ENCODE data around the gene LDB2.

LDB2 gene

DNA sequence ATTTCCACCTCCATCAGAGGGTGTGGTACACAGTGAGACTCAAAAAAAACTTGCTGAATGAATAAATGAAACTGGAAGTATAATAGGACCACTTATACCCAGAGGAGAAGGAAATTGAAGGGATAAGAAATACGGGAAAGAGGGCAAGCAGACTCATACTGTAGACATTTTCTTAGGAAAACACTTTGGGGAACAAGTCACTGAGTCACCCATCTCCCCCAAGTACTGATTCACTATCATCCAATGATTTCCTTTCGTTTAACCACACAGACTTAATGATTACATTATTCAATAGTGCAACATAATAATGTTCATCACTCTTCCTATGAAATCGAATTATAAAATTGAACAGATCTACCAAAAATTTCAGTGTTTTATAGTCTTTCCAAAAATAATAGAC, 97.1 kb downstream of the LDB2 start:
- no peak for DNase-seq

DNA sequence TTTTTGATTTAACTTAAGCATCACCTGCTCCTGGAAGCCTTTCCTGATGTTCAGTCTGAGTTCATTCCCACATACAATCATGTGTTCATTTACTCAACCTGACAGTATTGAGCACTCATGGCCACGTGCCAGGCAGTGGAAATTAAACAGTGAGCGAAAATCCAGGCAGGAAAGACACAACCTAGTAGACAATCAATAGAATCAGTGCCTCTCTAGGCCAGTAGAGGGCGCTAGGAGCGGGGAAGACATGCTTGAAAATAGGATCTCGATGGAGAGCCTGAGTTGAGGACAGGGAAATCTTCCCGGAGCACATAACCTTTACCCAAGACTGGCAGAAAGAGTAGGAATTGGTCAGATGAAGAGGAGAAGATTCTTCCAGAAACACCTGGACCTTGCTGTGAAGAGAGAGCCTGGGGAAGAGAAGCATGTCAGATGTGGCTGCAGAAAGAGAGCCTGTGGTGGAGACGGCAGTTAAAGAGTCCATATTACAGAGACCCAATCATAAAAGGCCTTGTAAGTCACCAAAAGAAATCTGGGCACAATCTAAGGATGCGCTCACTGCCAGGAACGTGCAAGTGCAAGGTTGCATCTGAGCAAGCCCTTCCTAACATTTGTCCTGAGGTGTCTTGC, 103.5 kb downstream of the LDB2 start:
- DNase-seq: peak; percentile 70

DNA sequence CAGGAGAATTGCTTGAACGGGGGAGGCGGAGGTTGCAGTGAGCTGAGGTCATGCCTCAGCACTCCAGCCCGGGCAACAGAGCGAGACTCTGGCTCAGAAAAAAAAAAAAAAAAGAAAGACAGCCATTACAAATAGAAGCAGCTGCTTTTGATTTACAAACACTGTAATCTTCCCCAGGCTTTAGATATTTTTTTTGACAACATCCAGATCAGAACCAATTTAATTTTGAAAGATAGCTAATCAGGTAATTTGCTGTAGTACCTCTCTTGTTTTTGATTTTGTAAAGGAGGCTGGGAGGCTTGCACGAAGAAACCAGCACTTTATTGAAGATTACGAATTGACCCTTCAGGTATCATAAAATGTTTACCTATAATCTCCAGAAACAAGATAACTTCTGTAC, 107.0 kb downstream of the LDB2 start:
- no peak for DNase-seq

DNA sequence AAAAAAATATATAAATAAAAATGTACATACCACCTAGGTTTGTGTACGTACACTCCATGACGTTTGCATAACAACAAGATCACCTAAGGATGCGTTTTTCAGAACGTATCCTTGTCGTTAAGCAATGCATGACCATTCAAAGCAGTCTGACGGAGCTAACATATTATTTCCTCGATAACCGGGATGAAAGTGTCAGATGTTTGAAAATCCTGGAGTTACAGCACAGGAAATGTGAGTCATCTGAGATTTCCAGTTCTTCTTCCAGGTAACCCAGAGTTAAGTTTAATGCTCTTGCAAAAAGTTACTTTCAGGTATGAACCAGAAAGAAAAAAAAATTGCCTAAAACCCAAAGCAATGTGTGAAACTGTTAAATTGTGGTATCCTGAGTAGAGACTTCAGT, 107.9 kb downstream of the LDB2 start:
- DNase-seq: no peak

DNA sequence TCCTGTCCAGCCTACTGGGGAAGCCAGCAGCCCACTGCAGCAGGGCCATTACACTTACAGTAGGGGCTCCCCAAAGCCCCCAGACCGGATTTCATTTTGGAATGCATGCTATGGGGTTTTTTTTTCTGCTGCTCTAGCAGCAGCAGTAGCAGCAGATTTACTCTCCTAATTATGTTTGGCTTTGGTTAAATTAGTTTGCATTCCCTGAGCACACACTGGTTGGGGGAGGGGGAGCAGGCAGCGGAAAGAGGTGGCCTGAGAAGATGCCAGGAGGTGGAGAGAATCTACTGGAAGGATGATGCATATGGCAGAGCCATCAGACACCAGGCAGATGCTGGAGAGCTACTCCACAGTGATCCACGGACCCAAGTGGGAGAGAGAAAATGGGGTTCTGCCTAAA, 109.6 kb downstream of the LDB2 start:
- DNase-seq: no peak

DNA sequence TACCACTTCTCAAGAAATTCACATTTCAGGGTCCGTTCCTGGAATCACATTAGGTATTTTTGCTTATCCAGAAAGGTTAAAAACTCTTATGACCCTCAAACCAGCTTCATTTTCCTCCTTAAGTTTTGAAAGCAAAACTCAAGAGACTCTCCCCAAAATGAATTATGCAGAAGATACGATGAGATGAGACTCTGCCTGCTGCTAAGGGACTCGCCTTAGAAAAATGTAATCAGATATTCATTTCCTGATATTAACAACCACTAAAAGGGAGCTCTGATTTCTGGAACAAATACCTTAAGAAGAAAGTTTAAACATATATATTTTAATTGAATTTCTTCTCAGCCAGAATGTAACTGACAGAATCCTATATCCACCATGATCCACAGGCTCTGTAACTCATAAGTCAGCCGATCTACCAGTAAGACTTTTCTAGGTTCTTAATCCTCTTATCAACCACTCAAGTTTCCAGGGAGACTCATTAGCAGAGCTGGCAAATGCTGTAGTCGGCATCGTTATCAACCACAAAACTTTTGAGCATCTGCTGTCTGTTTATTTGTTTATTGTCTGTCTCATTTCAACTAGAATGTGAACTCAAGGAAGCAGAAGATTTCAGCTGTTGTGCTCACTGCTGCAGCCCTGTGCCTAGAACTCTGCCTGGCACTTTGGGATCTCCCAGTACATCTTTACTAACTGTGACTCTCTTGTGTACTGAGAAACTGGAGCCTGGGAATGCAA, 112.5 kb downstream of the LDB2 start:
- peak; percentile 26 for DNase-seq

DNA sequence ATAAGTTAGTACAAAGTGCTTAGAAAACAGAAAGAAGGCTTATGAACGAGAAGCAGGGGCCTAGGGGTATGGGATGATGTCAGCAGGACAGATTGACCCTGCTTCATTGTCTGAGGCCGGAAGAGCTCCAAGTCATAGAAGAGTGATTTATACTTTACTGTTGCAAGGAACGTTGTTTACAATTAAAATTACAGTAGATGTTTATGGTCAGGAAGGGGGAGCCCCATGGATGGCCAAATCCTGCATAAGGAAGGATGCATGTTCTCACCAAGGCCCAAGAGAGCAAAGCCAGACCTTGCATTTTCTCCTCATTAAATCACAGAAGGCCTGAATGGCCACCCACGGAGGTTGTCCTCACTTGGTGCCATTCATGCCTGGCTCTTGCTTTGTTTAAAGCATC, 115.3 kb downstream of the LDB2 start:
- no peak for DNase-seq

DNA sequence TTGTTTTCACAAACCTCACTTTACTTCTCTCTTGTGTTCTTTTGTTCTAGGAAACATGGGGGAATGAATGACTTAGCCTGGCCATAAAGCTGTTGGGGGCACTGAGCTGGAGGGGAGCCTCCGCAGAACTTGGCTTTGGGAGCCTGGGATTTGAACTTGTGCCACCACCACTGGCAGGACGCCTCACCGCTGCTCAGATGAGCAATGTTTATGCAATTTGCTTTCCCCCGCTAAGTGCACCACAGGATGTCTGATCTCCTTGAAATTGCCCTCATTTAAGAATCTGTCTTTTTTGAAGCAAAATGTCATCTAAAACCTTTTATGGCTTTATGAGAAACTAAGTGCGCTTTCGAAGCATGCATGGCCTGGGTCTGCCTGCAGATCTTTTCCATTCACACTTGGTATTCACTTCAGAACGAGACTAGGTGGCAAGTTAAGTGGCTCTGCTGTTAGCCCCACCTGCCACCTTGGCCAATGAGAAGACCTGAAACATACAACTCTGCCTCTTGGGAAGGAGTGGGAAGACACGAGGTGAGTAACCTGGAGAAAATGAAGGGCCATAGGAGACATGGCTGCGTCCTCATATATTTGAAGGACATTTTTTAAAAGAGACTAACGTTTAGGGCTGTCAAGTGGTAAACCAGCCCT, 119.3 kb downstream of the LDB2 start:
- peak; percentile 73 for DNase-seq

DNA sequence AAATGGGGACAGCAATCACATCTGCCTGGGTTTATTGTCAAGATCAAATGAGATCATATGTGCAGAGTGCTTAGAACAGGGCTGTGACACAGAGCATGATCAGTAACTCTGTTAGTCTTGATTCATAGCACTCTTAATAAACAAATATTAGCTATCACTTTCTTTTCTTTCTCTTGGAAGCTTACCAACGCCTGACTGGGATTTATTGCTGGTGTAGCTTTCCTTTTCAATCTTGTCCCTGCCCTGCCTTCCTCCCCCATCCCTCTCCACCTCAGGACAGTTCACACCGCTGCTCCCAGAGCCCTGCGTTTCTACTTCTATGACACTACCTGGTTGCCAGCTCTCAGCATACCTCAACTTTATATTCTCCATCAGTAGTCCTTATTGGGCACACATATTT, 120.7 kb downstream of the LDB2 start:
- no peak for DNase-seq

DNA sequence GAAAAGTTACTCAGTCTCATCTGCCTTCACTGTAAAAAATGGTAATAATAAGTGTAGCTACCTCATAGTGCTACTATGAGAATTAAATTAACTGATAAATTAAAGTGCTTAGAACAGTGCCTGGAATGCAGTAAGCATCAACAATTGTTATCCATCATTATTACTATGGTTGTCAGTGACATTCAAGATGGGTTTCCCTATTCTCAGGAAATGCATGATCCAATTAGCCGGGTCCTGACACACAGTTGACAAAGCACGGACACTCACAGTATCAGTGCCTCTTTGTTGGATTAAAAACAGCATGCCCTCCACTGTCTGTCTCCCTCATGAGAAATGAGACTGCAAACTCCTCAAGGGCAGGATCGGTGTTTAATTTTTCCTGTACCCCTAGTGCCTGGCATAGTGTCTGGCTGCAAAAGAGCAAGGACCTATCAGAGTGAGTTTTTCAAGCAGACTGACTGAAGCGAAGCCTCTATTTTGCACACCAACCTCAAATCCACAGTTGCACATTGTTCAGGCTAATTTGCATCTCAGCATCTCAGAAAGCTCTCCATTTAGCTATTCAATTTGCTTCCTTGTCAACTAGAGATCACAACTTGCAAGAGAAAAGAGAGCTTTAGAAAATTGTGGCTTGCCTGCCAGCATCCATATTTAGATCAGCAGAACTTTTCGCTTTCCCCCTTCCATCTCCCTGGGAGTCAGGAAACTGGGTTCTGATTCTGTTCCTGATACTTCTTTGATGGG, 122.9 kb downstream of the LDB2 start:
- no peak for DNase-seq

DNA sequence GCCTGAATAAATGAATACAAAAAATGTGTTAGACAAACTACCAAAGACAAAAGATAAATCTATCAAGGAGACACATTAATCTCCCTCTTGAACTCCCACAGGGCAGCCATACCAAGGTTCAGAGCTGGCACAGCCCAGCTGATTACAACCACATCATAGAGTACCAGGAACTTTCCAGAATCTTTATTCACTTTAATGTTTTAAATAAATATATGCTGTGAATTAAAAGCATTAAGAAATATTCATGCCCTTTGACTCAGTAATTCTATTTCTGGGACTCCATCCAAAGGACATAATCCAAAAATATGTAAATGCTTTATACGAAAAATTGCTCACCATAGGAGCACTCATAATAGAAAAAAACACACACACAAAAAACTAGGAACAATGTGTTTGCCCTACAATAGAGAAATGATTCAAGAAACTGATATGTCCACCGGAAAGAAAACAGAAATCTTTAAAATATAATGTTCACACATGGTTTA, 126.0 kb downstream of the LDB2 start:
- peak; percentile 92 for DNase-seq

DNA sequence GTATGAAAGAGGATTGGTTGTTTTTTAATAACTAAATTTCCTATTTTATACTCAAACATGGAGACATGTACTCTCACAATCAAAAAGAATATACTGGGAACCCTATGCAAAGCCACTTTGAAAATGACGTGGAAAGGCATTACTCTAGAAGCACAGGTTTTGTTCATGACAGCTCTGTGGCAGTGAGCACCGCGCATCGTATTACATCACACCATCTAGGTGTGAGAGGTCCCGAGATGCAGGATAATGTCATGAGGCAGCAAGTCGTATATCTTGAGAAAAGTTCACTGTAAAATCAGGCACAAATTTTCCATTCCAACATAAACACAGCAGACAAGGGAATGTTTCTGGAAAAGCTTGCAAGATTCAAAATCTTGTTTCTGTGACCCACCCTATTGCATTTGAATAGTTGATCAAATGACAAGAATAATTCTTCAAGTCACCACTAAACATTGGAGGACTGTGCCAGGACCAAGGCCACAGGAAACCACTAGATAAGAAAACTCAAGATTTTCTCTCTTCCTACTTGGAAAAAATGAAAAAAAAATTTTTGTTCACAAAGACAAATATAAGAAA, 127.6 kb downstream of the LDB2 start:
- no peak for DNase-seq

DNA sequence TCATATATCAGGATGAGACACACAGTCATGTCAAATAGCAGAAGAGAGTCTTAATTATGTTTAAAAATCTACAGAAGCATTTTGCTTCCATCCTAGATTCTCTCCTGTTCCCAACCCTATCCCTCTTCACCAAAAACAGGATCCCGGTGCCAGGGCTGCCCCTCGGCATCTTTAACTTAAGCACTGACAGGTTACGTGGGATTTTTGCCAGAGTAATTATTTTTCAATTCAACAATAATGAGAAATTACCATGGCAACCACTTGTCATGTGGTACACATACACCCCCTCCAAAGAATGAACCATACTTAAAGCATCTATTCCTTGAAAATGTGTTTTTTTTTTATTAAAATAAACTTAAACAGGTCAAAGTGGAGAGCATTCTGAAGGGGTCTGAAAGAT, 130.6 kb downstream of the LDB2 start:
- no peak for DNase-seq

DNA sequence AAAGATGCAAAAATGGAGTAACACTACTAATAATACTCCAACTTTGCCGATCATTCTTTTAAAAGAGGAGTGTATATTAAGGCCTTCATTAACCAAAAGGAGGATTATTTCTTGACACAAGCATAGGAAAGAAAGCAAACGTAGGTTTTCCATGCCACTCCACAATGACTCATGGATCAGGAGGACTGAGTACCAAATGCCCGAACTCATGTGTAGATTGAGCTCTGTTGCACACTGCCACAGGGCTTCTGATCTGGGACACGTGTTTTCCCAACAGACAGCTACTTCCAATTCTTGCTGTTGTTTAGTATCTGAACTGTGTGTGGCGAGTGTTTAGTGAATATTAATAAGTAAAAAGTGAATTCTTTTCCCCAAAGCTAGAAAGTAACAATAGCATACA, 131.2 kb downstream of the LDB2 start:
- no peak for DNase-seq

DNA sequence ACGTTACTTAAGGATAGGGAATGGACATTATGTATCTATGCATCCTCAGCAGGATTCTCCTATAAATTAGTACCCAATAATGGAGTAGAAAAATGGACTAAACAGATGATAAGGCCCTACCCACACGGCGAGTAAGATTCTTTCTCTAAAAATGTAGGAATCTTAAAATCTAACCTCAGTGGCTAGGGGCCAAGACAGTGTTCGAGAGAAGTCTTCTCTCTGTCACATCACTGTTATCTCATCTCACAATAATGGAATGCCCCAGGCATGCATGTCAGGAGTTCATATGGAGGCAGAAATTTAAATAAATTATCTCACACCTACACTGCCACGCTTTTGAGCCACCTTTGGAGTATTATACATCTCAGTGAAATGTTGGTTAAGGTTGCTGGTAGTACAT, 132.9 kb downstream of the LDB2 start:
- peak; percentile 55 for DNase-seq

DNA sequence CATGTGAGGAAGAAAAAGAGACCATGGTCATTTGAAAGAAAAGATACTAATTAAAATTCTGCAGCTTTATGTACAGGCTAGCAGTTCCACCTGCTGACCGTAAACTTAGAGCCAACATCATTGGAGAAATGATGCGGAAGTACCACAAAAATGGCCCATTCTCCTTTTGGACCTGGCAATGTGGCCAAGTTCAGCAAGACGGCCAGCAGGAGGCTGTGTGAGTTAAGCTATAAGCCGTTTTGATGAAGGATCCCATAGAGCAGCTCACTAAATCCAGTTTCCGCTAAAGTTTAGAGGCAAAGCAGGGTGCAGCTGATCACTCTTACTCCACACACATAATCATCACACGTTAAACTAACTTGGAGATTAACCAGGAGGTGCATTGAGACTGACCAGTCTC, 133.8 kb downstream of the LDB2 start:
- DNase-seq: no peak

DNA sequence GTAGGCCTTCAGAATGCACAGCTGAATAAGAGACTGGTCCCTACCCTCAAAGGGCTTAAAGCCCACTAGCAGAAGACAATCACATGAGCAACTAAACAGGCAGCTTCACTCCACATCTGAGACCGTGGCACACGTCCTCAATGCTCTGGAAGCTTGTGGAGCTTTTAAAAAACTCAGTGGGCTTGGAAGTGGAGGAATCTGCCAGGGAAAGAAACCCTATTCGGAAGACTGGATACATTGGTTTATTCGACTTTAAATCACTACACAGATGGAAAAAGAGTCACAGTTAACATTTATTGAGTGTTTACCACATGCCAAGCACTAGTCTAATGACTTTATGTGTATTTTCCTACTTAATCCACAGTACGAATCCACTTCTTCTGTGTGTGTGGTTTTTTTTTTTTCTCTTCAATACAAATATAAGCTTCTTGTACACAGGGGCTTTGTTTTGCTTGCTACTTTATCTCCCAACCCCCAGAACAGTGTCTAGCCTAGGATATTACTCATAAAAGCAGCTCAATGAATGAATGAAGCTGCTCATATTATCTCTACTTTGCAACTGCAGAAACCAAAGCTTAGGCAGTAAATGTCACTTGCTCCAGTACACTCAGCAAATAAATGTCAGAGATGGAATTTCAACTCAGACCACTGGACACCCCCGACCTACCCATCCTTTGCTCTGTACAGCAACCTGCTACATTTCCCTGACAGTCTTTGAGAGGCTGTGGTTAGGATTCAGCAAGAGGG, 137.7 kb downstream of the LDB2 start:
- DNase-seq: no peak

DNA sequence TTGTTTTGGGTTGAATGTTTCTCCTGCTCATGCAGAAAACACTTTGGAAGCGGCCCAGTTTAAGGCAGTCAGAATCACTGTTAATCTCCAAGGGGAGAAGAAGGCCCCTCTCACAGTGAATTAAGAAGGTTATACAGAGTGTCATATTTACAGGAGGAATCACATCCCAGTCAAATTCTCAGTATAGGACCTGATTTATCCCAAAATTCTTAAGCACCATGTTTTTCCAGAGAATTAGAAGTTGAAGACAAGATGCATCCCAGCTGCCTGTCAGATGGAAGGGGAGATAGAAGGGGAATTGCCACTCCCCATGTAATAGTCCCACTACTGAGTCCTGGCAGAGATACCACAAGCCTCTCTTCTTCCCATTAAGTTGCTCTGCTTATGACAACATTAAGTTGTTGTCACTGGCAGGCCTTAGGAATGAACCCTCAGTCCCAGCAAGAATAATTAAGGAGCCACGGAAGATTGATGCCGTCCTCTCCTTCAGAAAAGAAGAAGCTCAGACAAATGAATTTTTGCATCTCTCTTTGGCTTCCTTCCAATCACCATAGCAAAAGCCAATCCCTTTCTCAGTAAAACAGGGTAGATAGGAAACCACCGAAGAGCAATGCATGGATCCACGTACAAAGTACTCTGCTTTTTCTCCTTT, 138.4 kb downstream of the LDB2 start:
- no peak for DNase-seq

DNA sequence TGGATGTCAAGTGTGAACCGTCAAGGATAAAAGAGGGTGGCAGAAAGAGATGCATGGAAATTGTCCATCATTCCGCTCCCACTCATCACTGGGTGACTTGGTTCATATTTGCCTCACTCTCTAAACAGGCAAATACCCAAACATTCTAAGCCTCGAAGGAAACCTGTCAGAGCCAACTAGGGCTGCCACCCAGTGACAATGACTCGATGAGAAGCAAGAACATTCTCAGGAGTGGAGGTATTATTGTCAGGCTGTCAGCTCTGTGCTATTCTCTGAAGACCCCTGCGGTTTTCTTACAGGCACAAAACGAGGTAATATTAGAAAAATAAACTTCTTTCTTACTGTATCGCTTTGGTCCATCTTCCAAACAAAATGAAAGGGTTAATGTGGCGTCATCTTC, 139.6 kb downstream of the LDB2 start:
- DNase-seq: no peak

DNA sequence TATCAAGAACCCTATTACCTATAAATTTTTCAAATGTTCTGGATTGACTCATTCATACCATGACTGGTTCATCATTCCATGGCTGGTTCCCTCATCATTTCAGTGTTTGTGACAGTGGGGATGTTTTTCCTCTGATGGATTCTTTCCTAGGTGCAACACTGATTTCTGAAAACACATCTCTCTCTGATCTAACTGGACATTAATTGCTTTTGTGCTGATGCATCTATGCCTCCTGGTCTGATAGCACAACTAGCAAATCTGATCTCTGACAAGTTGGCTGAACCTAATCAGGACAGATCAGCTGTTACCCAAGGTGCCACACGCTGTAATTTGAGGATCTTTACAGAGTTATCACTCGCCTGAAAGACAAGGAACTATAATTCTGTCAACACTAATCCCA, 140.2 kb downstream of the LDB2 start:
- DNase-seq: no peak

DNA sequence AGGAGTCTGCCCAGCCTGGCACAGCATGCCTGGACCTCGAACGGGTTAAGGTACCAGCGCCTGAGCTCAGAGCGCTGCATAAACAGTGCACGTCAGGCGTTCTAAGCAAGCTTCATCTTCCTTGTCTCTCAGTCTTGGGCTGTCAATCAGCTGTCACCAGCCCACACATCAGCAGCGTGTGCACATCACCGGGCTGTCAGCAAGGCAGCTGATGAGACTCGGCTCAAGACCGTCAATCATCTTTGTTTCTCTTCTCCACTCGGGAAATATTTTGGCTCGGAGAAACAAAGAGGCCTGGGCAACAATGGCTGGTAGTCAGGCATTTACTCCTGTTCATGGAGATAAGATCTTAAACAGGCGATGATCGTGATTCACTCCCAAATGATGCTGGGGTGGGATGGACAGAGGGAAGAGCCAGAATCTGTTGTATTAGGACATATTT, 141.3 kb downstream of the LDB2 start:
- DNase-seq: no peak

DNA sequence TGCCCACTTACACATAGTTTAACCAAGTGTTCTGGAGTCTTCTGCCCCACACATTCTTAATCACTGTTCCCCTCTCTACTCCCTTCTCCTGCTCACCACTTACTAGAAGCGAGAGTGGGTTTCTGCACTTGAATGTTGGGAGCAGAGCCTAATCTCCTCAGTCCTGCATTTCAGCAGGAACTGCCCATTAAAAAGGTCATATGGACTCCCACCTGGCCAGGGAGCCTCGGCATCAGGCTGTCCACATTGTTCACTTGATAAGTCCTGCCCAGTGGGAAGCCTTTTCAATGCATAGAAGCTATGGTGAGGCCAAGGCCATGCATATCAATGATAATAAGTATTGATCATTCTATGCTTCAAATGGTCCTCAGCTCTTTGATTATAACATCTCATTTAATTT, 144.3 kb downstream of the LDB2 start:
- no peak for DNase-seq

Measured in fibroblast of skin of scalp (primary cell).